Measurements from ENCODE around the gene SLC1A3. TPM values are rescaled to one million over a fixed set of nuclear protein-coding genes. Genes with fewer than 3 reads are reported as not detected.
"Not testable (repeated sequence)": the region's sequence is repeated elsewhere in the genome, so short reads cannot be mapped to it uniquely, and the experiment has no call there.

The SLC1A3 gene
- total RNA-seq, 2 donors from 2014 or later: 2.6 to 4.2 TPM

GRCh38 chr5:36643162-36643561, 36.8 kb downstream of the SLC1A3 start:
- no peak overlapping the region for H3K4me3 Mint-ChIP-seq
- Histone ChIP-seq H3K4me1 (ENCODE audit: control insufficient read depth, insufficient read depth, low read length) (peaks cover 6% of the 10 kb centered on the region), H3K9me3 (ENCODE audit: control insufficient read depth, low read length) (no peaks in the 10 kb centered on the region), H3K9ac (ENCODE audit: extremely low read depth, low read length, poor library complexity, severe bottlenecking) (no peak overlapping the region), H3K4me3 (ENCODE audit: low read length) (no peak overlapping the region), H3K27ac (ENCODE audit: low read depth, low read length) (no peak overlapping the region), H3K27me3 (ENCODE audit: control insufficient read depth, insufficient read depth, low read length, poor library complexity, severe bottlenecking) (no peaks in the 10 kb centered on the region), H3K36me3 (ENCODE audit: control insufficient read depth, insufficient read depth, low read length) (no peaks in the 10 kb centered on the region)
- WGBS, 2 experiments (ENCODE audit: insufficient coverage in 1 of 2, insufficient read length in 1 of 2): 90% methylated on average over 1 of the region's 1 CpG; no CpG with 5 or more reads in 1 of the 2 experiments
- no peak for DNase-seq
- peaks cover 8% of the 10 kb centered on the region for H3K4me1 Mint-ChIP-seq
- no peak overlapping the region for H3K27ac Mint-ChIP-seq
- no peaks in the 10 kb centered on the region for H3K9me3 Mint-ChIP-seq
- no peaks in the 10 kb centered on the region for H3K27me3 Mint-ChIP-seq (ENCODE audit: insufficient read depth)
- no peak for TF ChIP-seq CTCF (conservative IDR thresholded peaks at IDR 0.05)
- H3K36me3 Mint-ChIP-seq (ENCODE audit: low read depth): no peaks in the 10 kb centered on the region

DNA sequence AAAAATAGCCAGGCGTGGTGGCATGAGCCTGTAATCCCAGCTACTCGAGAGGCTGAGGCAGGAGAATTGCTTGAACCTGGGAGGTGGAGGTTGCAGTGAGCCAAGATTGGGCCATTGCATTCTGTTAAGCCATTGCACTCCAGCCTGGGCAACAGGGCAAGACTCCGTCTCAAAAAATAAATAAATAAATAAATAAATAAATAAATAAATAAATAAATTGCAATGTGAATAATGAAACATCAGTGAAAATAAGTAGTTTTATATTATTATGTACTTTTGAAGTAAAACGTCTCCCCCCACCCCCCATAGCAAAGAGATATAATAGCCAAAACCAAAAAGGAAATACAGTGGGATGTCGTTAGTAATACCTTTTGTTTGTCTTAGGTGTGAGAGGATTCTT, 37.4 kb downstream of the SLC1A3 start:
- not testable (repeated sequence) for H3K4me3 Mint-ChIP-seq; H3K27ac Mint-ChIP-seq; H3K27ac ChIP-seq (ENCODE audit: low read depth, low read length); H3K4me1 ChIP-seq (ENCODE audit: control insufficient read depth, insufficient read depth, low read length); H3K36me3 ChIP-seq (ENCODE audit: control insufficient read depth, insufficient read depth, low read length); H3K4me3 ChIP-seq (ENCODE audit: low read length); DNase-seq; H3K9ac ChIP-seq (ENCODE audit: extremely low read depth, low read length, poor library complexity, severe bottlenecking); H3K27me3 ChIP-seq (ENCODE audit: control insufficient read depth, insufficient read depth, low read length, poor library complexity, severe bottlenecking); H3K4me1 Mint-ChIP-seq; H3K9me3 Mint-ChIP-seq; H3K27me3 Mint-ChIP-seq (ENCODE audit: insufficient read depth); H3K9me3 ChIP-seq (ENCODE audit: control insufficient read depth, low read length); H3K36me3 Mint-ChIP-seq (ENCODE audit: low read depth)
- 83 to 86% methylated on average over 2 to 3 of the region's 5 CpGs for WGBS, 2 experiments (ENCODE audit: insufficient coverage in 1 of 2, insufficient read length in 1 of 2)

DNA sequence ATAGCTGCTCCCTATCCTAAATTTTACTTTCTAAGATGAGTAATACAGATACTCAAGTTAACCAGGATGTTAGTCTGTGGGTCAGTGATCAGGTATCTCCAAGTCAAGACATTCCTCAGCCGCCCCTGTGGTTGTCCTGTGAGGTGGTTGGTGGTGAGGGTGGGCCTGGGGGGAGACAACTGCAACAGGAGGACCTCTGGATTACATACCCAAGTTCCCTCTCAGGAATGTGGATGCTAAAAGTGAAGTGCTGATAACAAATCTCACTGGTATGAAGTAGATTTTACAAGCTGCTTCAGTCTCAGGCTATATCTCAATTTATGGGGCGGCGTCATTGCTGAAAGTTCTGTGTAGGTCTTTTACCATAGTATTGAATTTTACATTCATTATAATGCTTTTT, 38.3 kb downstream of the SLC1A3 start:
- no peaks in the 10 kb centered on the region for H3K27me3 ChIP-seq (ENCODE audit: control insufficient read depth, insufficient read depth, low read length, poor library complexity, severe bottlenecking)
- no peaks in the 10 kb centered on the region for H3K36me3 ChIP-seq (ENCODE audit: control insufficient read depth, insufficient read depth, low read length)
- H3K27ac ChIP-seq (ENCODE audit: low read depth, low read length): no peak overlapping the region
- H3K4me1 Mint-ChIP-seq: peaks cover 12% of the 10 kb centered on the region
- no peak overlapping the region for H3K9ac ChIP-seq (ENCODE audit: extremely low read depth, low read length, poor library complexity, severe bottlenecking)
- H3K4me3 ChIP-seq (ENCODE audit: low read length): no peak overlapping the region
- no peak for TF ChIP-seq CTCF (conservative IDR thresholded peaks at IDR 0.05)
- no peaks in the 10 kb centered on the region for H3K36me3 Mint-ChIP-seq (ENCODE audit: low read depth)
- no peaks in the 10 kb centered on the region for H3K27me3 Mint-ChIP-seq (ENCODE audit: insufficient read depth)
- peak; percentile 83 for DNase-seq
- peak overlapping the region; percentile 80 for H3K27ac Mint-ChIP-seq
- peaks cover 3% of the 10 kb centered on the region for H3K4me1 ChIP-seq (ENCODE audit: control insufficient read depth, insufficient read depth, low read length)
- 80% methylated on average over 2 of the region's 3 CpGs; no CpG with 5 or more reads in 1 of the 2 experiments for WGBS, 2 experiments (ENCODE audit: insufficient coverage in 1 of 2, insufficient read length in 1 of 2)
- no peaks in the 10 kb centered on the region for H3K9me3 ChIP-seq (ENCODE audit: control insufficient read depth, low read length)
- no peak overlapping the region for H3K4me3 Mint-ChIP-seq
- no peaks in the 10 kb centered on the region for H3K9me3 Mint-ChIP-seq

GRCh38 chr5:36646100-36646499, 39.7 kb downstream of the SLC1A3 start:
- Mint-ChIP-seq H3K4me3 (no peak overlapping the region), H3K36me3 (ENCODE audit: low read depth) (no peaks in the 10 kb centered on the region), H3K9me3 (no peaks in the 10 kb centered on the region), H3K4me1 (peaks cover 15% of the 10 kb centered on the region), H3K27ac (no peak overlapping the region), H3K27me3 (ENCODE audit: insufficient read depth) (no peaks in the 10 kb centered on the region)
- Histone ChIP-seq H3K27me3 (ENCODE audit: control insufficient read depth, insufficient read depth, low read length, poor library complexity, severe bottlenecking) (no peaks in the 10 kb centered on the region), H3K9me3 (ENCODE audit: control insufficient read depth, low read length) (no peaks in the 10 kb centered on the region), H3K9ac (ENCODE audit: extremely low read depth, low read length, poor library complexity, severe bottlenecking) (no peak overlapping the region), H3K27ac (ENCODE audit: low read depth, low read length) (no peak overlapping the region), H3K36me3 (ENCODE audit: control insufficient read depth, insufficient read depth, low read length) (no peaks in the 10 kb centered on the region), H3K4me3 (ENCODE audit: low read length) (no peak overlapping the region), H3K4me1 (ENCODE audit: control insufficient read depth, insufficient read depth, low read length) (peaks cover 8% of the 10 kb centered on the region)
- WGBS, 2 experiments (ENCODE audit: insufficient coverage in 1 of 2, insufficient read length in 1 of 2): 95% methylated on average over 3 of the region's 3 CpGs
- no peak for TF ChIP-seq CTCF (conservative IDR thresholded peaks at IDR 0.05)
- DNase-seq: no peak
